SW 1271 (cell line): ENCODE results near the gene RGS4.
"Not testable (repeated sequence)": the region's sequence is repeated elsewhere in the genome, so short reads cannot be mapped to it uniquely, and the experiment has no call there.

Experiments
- DNase-seq, 2 experiments: peaks; one replicate each; lab custom pipeline; 2025; lab: John Stamatoyannopoulos, UW

Gene RGS4

DNA sequence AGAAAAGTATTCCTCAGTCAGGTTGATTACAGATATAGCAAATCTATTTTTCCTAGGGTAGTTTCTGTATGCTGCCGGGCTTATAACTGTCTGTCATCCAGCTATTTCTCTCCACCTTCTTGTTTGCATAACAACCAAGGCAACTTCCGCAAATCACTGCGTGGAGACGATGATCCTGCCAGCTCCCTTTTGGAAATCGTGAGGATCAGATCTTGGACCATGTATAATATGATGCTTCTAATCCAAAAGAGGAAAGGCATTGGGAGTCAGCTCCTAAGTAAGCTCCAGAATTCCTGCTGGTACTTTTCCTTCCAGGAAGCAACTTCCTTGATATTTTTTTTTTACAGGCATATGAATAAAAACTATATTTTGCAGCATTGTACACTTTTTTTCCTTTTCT lies 445 bp upstream of the RGS4 start:
- DNase-seq = no peak

DNA sequence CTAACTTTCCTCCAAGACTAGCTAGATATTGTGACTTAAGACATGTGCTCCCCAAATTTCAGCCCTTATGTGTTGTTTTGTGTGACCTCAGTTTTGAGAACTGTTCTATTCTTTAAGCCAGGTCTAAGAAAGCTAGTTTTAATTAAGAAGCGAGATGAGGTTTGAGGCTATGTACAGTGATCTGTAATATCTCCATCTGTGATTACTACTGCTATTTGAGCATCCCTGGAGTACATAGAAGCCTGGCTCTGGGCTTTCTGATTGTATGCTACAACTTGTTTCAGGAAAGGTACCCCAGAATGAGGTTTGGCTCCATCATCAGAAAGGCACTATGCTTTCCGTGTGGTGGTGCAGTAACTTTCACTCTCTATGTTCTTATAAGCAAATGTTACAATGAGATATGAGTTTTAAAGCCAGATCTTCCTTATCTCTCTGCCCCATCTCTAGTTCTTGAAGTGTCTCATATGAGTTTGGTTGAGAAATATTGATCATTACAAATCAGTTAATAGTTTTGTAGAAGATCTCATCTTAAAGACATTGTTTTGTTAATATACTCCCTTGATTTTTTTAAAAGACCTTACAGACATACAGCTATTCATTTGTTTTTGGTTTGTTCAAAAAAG lies 605 bp downstream of the RGS4 start:
- no peak for DNase-seq

GRCh38 chr1:163071405-163072255 lies 2.5 kb downstream of the RGS4 start:
- DNase-seq = peak; percentile 7 to 46

DNA sequence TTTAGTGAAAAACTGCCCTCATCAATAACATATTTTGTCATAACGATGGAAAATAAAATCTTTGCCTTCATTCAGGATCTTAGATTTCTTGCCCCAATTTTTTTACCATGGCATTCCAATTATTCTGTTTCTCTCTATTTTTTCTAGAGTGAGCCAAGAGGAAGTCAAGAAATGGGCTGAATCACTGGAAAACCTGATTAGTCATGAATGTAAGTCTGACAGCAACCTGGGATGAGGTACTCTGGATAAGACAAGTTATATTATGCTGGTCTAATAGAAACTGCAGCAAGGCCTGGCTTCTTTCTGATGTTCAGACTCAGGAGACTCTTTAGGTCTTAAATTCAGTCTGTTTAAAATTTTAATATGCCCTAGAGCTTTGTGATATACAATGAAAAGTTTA lies 3.5 kb downstream of the RGS4 start:
- no peak for DNase-seq

DNA sequence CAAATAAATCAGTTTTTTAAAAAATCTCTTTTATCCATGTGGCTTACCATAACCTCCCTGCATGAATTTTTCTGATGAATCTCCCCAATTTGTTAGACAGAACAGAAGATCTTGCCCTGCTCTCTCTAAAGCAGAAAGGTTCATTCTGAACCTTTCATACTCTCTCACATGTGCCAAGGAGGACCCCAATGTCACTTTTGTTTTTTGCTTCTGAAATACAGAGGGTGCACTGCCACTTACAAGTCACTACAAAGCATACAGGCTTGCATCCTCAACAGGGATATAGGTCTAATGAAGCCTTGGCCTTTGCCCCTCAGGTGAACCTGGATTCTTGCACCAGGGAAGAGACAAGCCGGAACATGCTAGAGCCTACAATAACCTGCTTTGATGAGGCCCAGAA lies 4.8 kb downstream of the RGS4 start:
- no peak for DNase-seq

- DNase-seq = no peak
Observed at GRCh38 chr1:163074716-163075284, 5.6 kb downstream of the RGS4 start.

GRCh38 chr1:163076044-163076443 lies 6.9 kb downstream of the RGS4 start:
- no peak for DNase-seq

DNA sequence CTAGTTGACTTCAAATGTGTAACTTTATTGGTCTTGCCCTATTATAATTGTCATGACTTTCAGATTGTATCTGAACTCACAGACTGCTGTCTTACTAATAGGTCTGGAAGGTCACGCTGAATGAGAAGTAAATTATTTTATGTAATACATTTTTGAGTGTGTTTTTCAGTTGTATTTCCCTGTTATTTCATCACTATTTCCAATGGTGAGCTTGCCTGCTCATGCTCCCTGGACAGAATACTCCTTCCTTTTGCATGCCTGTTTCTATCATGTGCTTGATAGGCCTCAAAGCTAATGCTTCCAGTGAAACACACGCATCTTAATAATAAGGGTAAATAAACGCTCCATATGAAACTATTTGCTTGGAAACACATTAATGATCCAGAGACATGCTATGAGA lies 7.3 kb downstream of the RGS4 start:
- DNase-seq = no peak

DNA sequence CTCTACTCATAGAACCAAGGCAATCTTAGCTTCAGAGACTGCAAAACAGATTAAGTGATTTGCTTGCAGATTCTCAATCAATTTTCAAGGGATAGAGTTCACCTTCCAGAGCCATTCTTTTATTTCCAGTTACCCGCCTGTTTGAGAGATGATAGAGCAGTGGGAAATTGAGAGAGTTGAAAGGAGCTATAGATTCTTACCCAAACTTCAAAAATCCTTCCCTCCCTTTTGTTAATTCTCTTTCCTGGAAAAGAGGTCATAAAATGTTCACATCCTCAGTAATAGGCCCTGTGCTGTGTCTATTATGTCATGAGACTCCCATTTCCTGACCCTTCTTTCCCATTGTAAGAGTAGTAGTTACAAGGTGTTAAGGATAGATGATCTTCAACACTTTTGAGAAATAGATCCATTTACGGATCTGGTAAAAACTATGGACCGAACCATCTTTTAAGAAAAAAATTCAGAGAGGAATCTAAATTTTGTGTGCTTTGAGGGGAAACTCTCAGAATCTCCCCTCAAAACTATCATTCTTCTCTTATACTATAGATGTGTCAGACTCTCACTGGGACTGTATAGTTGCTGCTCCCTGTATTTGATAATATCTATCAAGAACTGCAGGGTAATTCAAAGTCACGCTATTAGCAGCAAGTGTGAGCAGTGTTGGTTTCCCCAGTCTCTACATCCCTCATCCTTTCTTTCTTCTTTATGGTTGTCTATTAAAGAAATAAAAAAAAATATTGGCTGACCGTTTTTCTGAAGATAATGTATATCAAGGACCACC lies 8.0 kb downstream of the RGS4 start:
- no peak for DNase-seq

- DNase-seq = no peak
Observed at GRCh38 chr1:163082971-163083370, 13.8 kb downstream of the RGS4 start.

GRCh38 chr1:163083690-163084089 lies 14.5 kb downstream of the RGS4 start:
- DNase-seq = no peak

- no peak for DNase-seq
Observed at GRCh38 chr1:163084330-163084729, 15.2 kb downstream of the RGS4 start.

- DNase-seq = no peak
Observed at GRCh38 chr1:163085041-163085903, 16.1 kb downstream of the RGS4 start.

GRCh38 chr1:163085904-163086268 lies 16.7 kb downstream of the RGS4 start:
- DNase-seq = no peak

DNA sequence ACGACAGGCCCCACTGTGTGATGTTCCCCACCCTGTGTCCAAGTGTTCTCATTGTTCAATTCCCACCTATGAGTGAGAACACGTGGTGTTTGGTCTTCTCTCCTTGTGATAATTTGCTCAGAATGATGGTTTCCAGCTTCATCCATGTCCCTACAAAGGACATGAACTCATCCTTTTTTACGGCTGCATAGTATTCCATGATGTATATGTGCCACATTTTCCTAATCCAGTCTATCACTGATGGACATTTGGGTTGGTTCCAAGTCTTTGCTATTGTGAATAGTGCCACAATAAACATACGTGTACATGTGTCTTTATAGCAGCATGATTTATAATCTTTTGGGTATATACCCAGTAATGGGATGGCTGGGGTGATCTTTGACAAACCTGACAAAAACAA lies 20.0 kb downstream of the RGS4 start:
- not testable (repeated sequence) for DNase-seq

DNA sequence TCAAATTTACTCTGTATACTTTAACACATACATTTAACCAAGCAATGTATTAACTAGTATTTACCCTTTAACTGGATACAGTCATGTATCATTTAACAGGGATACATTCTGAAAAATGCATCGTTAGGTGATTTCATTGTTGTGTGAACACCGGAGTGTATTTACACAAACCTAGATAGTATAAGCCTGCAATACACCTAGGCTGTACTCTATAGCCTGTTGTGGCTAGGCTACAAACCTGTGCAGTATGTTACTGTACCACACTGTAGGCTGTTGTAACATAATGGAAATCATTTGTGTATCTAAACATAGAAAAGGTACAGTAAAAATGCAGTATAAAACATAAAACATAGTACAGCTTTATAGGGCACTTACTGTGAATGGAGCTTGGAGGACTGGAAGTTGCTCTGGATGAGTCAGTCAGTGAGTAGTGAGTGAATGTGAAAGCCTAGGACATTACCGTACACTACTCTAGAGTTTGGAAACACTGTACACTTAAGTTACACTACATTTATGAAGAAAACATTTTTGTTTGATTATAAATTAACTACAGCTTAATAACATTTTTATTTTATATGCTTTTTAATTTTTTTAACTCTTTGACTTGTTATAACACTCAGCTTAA lies 21.3 kb downstream of the RGS4 start:
- DNase-seq = peak in 1 of 2 experiments; percentile 1

DNA sequence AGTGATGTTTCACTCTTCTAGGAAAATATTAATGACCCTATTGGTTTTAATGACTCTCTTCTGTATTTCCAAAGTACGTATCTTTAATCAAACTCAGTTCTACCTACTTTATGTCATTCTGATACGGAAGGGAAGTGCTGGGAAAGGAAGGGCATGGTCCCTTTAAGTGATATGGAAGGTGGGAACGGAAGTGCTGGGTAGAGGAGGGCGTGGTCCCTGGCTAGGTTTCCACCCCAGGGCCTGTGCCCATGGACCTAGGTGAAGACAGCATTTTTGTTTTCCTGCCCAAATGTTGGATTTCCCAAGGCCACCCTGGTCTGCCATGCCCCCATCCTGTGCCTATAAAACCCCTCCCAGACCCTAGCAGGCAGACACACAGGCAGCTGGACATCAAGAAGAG lies 24.0 kb downstream of the RGS4 start:
- DNase-seq = no peak

- no peak for DNase-seq
Observed at GRCh38 chr1:163093579-163093978, 24.4 kb downstream of the RGS4 start.

- no peak for DNase-seq
Observed at GRCh38 chr1:163094182-163094581, 25.0 kb downstream of the RGS4 start.

DNA sequence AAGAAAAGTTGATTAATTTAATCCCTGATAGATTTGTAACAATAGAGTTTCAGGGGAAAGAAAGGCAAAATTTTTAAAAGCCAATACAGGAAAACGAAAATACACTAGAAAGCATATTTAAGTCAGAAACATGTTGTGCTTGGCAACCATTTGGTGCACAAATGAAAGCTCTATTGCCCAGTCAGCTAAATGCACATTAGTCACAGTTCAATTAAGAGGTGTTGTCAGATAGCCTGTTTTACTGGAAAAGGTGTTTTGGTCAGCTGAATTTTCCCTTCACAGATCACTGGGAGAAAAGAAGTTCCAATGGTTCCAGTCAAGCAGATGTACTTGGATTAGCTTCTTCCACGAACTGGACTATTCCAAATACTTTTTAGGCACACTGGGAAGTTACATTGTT lies 25.4 kb downstream of the RGS4 start:
- DNase-seq = no peak

- no peak for DNase-seq
Observed at GRCh38 chr1:163095213-163095612, 26.1 kb downstream of the RGS4 start.
